GM18499 (cell line): Measurements from ENCODE around the gene SSH2.

Source experiments
- ATAC-seq: cut with Tn5 transposase; IDR thresholded peaks from one replicate; pipeline ENCODE4 v1.9.1; 2021; ENCODE audit warnings: moderate number of reproducible peaks; ENCODE audit not compliant: insufficient read depth, unreplicated experiment

The SSH2 gene

GRCh38 chr17:29597361-29598172 is 332.5 kb downstream of the SSH2 start:
- ATAC-seq, result no peak

GRCh38 chr17:29596811-29597210 is 333.2 kb downstream of the SSH2 start:
- no peak for ATAC-seq

- no peak for ATAC-seq
Observed at GRCh38 chr17:29595943-29596774, 333.9 kb downstream of the SSH2 start.

DNA sequence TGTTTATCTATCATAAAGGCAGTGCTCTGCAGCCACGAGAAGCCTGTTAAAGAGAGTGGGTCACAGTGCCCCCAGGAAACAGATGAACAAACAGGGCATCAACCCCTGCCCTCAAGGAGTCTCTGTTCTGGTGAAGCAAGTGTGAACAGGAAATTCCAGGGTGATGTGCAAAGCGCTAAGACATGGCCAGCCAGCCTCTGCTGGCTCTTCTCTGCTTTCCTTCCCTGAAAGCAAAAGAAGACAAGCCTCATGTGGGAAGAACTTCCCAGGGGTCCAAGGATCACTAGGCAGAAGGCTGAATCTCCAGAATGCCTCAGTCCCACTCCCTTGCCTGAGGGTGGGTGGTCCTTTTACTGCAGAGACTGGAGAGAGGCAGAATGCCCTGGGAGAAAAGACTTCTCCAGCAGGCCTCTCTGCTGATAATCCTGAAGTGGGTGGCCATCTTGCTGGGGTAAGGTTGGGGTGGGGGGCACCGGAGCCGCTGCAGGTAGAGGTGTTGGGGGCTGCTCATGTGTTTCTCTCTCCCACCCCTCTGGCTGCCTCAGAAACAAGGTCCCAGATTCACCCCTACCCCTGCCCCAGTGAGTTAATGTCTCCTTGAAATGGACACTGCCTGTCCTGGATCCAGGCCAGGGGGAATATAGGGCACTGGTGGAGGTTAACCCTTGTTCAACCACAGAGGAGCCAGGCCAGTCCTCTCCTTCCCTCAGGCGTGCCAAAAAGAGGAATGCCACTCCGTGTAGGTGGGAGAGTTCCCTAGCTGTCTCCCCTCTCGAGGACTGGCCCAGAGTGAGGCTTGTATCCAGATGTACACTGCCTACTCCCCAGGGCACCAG is 334.7 kb downstream of the SSH2 start:
- ATAC-seq, result no peak

DNA sequence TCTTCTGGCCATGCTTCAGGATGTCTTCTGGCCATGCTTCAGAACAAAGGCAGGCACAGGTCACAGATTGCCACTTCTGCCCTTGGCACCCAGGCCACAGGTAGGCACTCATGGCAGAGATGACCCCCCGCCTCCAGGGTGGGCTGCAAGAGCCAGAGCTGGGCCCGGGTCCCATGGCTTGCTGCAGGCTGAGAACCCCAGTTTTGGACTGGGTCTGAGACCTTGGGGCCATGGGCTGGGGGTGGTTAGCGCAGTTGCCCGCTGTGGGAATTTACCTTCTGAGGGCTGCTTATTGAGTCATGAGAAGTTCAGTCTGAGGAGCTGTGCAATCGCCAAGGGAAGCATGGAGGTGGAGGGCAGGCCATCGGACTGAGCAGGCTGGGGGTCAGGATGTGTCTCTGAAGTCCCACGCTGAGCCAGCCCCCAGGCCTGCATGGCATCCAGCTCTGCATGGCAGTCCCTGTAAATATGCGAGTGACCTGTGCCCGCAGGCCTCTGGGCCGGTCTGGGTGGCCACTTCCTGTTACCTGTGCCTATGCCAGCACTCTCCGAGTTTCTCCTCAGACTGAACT is 335.4 kb downstream of the SSH2 start:
- no peak for ATAC-seq

DNA sequence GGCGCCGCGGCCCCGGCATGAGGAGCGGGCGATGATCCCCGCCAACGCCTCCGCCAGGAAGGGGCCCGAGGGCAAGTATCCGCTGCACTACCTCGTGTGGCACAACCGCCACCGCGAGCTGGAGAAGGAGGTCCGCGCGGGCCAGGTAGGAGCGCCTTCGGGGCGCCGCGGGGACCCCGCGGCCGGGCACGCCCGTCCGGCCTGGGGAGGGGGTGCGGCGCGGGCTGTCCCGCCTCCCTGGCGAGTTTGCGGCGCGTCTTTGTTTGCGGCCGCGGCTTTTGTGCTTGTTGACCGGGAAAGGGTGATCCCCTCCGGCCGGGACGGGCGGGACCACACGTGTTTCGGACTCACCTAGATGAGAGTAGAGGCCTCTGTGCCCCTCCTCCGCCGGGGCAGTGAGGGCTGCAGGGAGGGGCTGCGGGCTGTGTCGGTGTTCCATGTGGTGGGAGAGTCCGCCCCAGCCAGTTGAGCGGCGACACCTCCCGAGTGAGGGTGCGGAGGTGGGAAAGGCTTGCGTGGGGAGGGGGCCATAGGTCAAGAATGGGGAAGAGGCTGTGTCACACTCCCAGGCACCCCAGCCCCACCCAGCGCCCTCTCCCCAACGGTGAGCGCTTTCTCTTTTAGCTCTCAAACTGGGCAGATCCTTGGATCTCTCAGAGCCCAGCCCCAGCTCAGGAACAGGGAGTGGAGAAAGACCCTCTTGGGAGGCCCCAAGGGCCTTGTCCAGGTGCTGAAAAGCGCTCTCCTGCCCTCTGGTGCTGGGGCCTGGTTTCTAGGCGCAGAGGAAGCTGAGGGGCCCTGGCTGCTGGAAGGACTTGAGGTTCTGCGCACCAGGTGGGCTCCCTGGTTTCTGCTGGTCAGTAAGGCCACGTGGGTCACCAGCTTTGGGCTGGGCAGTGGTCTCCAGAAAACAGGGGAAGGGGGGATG is 336.2 kb downstream of the SSH2 start:
- no peak for ATAC-seq

DNA sequence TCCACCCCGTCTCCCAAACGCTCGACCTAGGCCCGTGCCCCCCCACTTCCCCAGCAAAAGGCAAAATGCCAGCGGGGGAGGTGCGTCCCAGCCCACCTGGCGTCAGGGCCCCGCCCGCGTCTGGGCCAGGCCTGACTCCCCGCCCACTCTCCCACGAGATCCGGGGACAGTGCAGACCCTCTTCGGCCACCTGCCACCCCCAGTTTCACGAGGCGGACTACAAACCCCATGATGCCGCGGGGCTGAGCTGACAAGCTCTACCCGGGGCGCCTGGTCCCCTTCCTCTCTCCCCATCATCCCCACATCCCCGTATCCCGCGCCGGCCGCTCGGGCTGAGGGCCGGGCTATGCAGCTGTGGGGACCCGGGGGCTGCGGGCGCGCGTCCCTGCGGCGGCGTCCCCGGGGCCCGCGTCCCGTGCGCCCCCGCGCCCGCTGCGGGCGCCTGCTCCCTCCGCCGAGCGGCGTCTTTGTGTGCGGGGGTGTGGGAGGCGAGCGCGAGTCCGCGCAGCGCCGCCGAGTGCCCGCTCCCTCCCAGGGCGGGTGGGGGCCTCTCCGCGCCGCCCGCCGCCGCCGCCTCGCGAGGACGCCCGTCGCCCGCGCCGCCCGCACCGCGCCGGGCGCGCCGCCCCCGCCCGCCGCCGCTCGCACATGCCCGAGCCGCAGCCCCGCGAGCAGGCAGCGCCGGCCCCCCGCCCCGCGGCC is 337.0 kb downstream of the SSH2 start, which contains the start of gene ANKRD13B:
Gene ANKRD13B (plus strand): TSS at position 283 of the 702 bp plus-strand sequence. CDS start 490 bp downstream, outside the sequence.
- no peak for ATAC-seq

GRCh38 chr17:29591737-29592608 is 338.1 kb downstream of the SSH2 start:
- no peak for ATAC-seq

DNA sequence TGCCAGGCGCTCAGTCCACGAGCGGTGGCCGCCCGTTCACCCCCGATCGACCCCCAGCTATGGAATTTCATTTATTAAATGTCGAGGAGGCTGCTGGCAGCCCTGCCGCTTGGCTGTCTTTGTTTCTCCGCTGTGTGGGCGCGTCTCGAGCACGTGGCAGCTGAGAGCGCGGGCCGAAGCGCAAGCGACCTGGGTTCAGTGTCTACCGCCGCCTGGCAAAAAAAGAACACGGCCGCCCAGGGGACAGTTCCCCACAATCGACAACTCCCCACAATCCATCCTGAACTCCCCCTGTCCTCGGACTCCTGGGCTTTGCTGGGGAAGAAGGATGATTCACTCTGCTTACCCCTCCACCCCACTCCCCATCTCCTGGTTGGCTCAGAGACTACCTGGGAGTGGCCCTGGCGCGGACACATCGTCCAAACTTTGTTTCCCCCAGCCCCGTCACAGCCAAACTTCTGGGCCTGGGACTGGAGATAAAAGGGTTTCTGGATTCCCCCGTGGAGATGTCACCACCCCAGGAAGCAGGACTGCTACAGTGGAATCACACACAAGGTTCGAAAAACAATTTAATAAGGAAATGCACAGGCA is 338.8 kb downstream of the SSH2 start:
- no peak for ATAC-seq

DNA sequence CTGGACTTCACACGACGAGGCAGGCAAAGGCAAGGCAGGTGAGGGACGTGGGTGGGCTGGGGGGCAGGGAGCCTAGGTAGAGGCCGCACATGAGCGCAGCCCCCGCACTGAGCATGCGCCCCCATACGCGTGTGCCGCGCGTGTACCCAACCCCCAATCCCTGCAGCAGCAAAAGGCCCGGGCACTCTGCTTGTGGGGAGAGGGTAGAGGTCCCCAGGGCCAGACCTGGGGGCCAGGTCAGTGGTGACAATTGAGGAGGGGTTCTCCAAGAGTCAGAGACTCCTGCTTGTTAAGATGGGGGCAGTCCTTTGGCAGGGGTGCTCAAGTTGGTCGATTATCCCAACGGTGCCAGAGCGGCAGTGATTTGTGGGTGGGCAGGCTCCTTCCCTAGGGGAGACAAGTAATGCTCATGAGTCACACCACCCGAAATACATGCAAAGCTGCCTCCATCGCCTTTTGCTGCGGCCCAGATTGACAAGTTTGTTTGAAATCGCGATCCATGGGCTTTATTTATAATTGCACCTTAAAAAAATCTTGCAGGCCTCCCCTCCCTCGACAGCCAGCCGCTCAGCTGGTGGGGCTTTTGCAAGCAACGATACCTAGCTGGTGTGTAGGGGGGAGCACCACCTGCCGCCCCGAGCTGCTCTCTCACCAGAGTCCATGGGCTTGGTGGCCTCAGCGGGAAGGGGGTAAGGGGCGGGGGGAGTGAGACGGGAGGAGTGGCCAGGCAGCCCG is 339.4 kb downstream of the SSH2 start:
- ATAC-seq, result no peak

DNA sequence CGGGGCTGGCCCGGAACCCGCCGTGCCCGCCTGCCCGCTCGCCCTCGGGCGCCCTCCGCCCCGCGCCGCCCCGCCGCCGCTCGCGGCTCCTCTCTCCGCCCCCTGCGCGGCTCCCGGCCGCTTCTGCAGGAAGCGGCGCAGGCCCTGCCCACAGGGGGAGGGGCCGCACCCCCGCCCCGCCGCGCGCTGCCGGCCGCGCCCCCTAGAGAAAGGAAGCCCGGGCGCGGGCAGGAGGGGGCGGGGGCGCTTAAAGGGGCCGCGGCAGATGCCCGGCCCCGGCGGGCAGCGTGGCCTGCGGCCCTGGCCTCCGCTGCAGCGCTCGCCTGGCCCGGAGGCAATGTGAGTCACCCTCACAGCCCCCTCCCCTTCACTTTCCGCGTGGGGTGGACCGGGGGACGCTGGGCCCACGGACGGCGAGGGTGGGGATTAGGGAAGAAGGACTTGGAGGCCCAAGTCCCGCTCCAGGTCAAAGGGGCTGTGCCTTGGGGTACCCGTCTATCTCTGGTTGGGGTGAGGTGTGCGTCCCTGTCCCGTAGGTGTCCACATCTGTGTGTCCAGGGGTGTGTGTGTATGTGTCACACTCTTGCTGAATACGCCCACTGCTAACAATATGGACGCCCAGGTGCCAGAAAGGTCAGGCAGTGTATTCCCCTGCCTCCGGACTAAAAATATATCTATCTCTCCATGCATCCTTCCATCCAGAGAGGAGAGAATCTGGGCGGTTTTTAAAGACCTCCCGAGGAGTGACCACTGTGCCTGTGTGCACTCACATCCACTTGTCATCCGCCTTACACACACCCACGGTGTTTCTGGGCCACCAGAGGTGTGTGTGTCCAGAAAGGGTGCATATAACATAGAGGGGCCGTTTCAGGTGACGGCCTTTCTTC is 340.3 kb downstream of the SSH2 start, which contains the start of gene GIT1:
Gene GIT1 (minus strand): TSS at position 125 of the 887 bp plus-strand sequence. CDS start 270 bp downstream, outside the sequence.
- ATAC-seq, result no peak

- no peak for ATAC-seq
Observed at GRCh38 chr17:29588562-29589411, 341.2 kb downstream of the SSH2 start.

DNA sequence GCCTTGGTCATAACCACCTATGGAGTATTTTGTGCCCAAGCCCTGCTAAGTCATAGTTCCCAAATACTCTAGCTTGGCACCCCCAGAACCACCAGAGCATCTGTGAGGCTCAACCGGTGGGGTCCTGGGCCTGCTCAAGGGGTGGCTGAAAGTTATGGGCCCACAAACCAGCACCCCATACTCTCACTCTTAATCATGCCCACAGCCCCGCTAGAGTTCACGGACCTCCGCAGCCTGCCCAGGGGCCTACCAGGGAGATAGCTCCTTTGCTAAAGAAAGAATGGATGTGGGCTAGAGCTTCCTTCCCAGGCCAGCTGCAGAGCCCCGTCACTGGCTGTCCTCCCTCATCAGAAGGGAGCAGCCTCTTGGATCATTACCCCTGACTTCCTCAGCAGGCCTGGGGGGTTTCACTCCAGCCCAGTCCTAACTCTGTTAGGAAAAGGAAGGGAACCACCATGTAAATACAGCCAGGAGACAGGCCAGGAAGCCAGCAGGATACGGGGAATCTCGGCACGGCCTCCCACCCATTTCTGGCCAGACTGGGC is 341.9 kb downstream of the SSH2 start:
- ATAC-seq, result no peak

GRCh38 chr17:29587591-29587990 is 342.4 kb downstream of the SSH2 start:
- ATAC-seq, result no peak
